Large intestine (tissue), 3 donors: ENCODE measurements around the gene COL5A1. TPM values are rescaled to one million over a fixed set of nuclear protein-coding genes. Genes with fewer than 3 reads are reported as not detected.
"Not testable (repeated sequence)": the region's sequence is repeated elsewhere in the genome, so short reads cannot be mapped to it uniquely, and the experiment has no call there.

Source experiments
- DNase-seq, 2 donors: peaks; one replicate each; pipeline versions ENCODE4 v3.0.0 to v3.0.0-alpha.2; 2013
- H3K27ac ChIP-seq: one replicate; pipeline ENCODE4 v1.5.1; 2013; ENCODE audit warnings: low read length
- H3K27me3 ChIP-seq: 2 replicates; pipeline ENCODE4 v1.6.1; 2013; ENCODE audit warnings: low read length; ENCODE audit not compliant: control insufficient read depth, insufficient read depth
- H3K36me3 ChIP-seq: 2 replicates; pipeline ENCODE4 v1.6.1; 2013; ENCODE audit warnings: low read length; ENCODE audit not compliant: control insufficient read depth, insufficient read depth
- H3K4me1 ChIP-seq: one replicate; pipeline ENCODE4 v1.6.1; 2013; ENCODE audit warnings: low read length; ENCODE audit not compliant: control insufficient read depth, insufficient read depth
- H3K4me3 ChIP-seq: one replicate; pipeline ENCODE4 v1.5.1; 2013; ENCODE audit warnings: low read length
- H3K9me3 ChIP-seq: one replicate; pipeline ENCODE4 v1.6.1; 2013; ENCODE audit warnings: mild to moderate bottlenecking, low read depth, low read length, moderate library complexity; ENCODE audit not compliant: control insufficient read depth
- WGBS: methylation state at CpG from one replicate; pipeline ENCODE4 v1.1.5; 2013; ENCODE audit warnings: low lambda C conversion rate; ENCODE audit not compliant: insufficient coverage; 5-methylcytosine and 5-hydroxymethylcytosine counted together
- polyA plus RNA-seq: library from polyadenylated mRNA; unstranded; fragments of 120-200 nt; gene quantifications from one replicate; pipeline ENCODE4 v1.2.1, GENCODE V29; 2013

The COL5A1 gene
- polyA plus RNA-seq, 1 donor = 79.9 TPM

DNA sequence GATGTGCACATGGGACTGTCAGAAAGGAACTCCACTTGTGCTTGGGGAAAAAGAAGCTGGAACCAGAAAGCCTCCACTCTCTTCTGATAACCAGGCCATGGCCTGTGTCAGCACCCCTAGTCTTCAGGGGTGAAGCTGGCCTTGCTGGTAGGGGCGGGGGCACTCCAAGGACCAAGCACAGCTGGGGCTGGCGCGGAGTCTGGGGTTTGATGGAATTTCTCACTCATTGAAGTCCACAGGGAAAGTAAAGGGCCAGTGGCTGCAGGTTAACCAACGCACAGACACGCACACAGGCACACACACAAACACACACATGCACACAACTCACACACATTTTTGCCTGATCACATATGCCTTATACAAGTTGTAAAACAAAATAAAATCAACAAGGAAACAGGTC, 1.6 kb upstream of the COL5A1 start:
- no peaks in the 10 kb centered on the region for H3K36me3 ChIP-seq
- no peaks in the 10 kb centered on the region for H3K9me3 ChIP-seq
- H3K27me3 ChIP-seq = peaks cover 34% of the 10 kb centered on the region
- no peak overlapping the region for H3K4me3 ChIP-seq
- no peak for DNase-seq
- peaks cover 6% of the 10 kb centered on the region for H3K4me1 ChIP-seq
- H3K27ac ChIP-seq = no peak overlapping the region
- no CpG with 5 or more reads among the region's 5 CpGs for WGBS

GRCh38 chr9:134640506-134641172, 964 bp upstream of the COL5A1 start:
- peak overlapping the region; percentile 18 for H3K4me3 ChIP-seq
- no peak for DNase-seq

DNA sequence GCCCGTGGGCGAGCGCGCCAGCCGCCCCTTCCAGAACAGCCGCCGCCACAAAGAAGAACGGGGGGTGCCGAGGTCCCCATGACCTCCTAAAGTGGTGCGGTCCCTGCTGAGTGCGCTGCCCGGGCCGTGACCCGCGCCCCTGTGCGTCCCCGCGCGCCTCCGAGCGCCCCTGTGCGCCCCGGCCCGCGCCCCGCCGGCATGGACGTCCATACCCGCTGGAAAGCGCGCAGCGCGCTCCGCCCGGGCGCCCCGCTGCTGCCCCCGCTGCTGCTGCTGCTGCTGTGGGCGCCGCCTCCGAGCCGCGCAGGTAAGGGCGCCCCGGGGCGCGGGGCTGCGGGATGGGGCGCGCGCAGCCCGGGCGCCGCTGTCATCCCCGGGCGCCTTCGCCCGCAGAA, 384 bp downstream of the COL5A1 start:
- Histone ChIP-seq H3K9me3 (no peaks in the 10 kb centered on the region), H3K4me3 (peak overlapping the region; percentile 57), H3K4me1 (peaks cover 7% of the 10 kb centered on the region), H3K27me3 (peaks cover 34% of the 10 kb centered on the region), H3K36me3 (no peaks in the 10 kb centered on the region), H3K27ac (peak overlapping the region; percentile 81)
- no CpG with 5 or more reads among the region's 58 CpGs for WGBS
- no peak for DNase-seq

More at GRCh38 chr9:134640506-134641172, 964 bp upstream of the COL5A1 start:
- WGBS = no CpG with 5 or more reads among the region's 14 CpGs
- Histone ChIP-seq H3K36me3 (no peaks in the 10 kb centered on the region), H3K27ac (peak overlapping the region; percentile 72), H3K9me3 (no peaks in the 10 kb centered on the region), H3K4me1 (peaks cover 6% of the 10 kb centered on the region), H3K27me3 (peaks cover 34% of the 10 kb centered on the region)

DNA sequence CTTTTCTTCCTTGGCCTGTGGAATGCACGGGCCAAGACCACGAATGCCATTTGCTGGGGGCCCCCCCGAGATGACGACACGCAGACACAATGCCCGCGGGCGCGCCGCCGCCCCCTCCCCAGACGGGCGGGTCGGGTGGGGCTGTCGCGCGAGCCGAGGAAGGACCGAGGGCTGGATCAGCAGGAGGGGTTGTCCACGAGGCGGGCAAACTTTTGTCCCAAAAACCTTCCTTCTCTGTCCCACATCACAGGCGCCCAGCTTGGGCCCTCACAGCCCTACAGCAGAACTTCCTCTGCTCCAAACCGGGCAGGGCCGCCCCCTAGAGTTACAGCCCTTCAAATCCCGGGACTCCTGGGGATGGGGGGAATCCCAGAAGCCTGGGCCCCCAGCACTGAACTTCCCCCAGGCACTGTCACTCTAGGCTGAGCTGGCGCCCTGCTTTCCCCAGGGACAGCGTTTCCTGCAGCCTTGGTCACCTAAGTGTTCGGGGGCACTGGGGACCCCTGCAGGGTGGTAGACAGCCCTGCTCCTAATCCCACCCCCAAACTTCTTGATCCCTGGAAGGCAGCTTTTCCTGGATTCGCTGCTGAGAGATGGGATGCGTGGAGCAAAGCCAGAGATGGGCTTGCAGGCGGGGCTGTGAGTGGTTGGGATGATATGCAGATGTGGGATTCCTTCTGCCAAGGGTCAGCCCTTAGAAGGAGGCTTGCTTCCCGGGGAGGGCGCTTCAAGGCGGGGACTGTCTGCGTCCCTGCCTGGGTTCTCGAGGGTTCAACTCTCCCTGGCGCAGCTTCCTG, 980 bp downstream of the COL5A1 start:
- Histone ChIP-seq H3K4me1 (peaks cover 10% of the 10 kb centered on the region), H3K36me3 (no peaks in the 10 kb centered on the region), H3K27me3 (peaks cover 34% of the 10 kb centered on the region), H3K9me3 (no peaks in the 10 kb centered on the region), H3K27ac (peak overlapping the region; percentile 81), H3K4me3 (peak overlapping the region; percentile 57)
- WGBS = no CpG with 5 or more reads among the region's 37 CpGs
- DNase-seq = peak; percentile 56 to 57

GRCh38 chr9:134643222-134643671, 1.6 kb downstream of the COL5A1 start:
- Histone ChIP-seq H3K9me3 (no peaks in the 10 kb centered on the region), H3K27me3 (peaks cover 31% of the 10 kb centered on the region), H3K4me3 (peak overlapping the region; percentile 57), H3K27ac (peak overlapping the region; percentile 81), H3K4me1 (peaks cover 10% of the 10 kb centered on the region), H3K36me3 (no peaks in the 10 kb centered on the region)
- no peak for DNase-seq
- WGBS = no CpG with 5 or more reads among the region's 16 CpGs

DNA sequence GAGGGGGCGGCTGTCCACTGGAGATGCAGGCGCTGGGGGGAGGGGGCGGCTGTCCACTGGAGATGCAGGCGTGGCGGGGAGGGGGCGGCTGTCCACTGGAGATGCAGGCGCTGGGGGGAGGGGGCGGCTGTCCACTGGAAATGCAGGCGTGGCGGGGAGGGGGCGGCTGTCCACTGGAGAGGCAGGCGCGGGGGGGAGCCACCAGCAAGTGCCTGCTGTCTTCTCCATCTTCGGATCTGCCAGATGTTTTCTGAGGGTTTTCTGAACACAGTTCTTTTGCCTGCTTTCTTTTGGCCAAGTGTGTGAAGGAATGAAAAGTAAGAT, 2.8 kb downstream of the COL5A1 start:
- H3K36me3 ChIP-seq, H3K4me3 ChIP-seq, H3K9me3 ChIP-seq, H3K4me1 ChIP-seq, DNase-seq: not testable (repeated sequence)
- WGBS = no CpG with 5 or more reads among the region's 14 CpGs
- Histone ChIP-seq H3K27me3 (peaks cover 27% of the 10 kb centered on the region), H3K27ac (peak overlapping the region; percentile 48)

- peaks cover 25% of the 10 kb centered on the region for H3K27me3 ChIP-seq
- no peaks in the 10 kb centered on the region for H3K36me3 ChIP-seq
- H3K27ac ChIP-seq = peak overlapping the region; percentile 62
- peaks cover 10% of the 10 kb centered on the region for H3K4me1 ChIP-seq
- peak; percentile 57 to 70 for DNase-seq
- no peaks in the 10 kb centered on the region for H3K9me3 ChIP-seq
- no CpG with 5 or more reads among the region's 22 CpGs for WGBS
- peak overlapping the region; percentile 28 for H3K4me3 ChIP-seq
Measured at GRCh38 chr9:134644725-134645606, 3.4 kb downstream of the COL5A1 start.

- Histone ChIP-seq H3K4me3 (peak overlapping the region; percentile 28), H3K27me3 (peaks cover 20% of the 10 kb centered on the region), H3K36me3 (peaks cover 3% of the 10 kb centered on the region), H3K9me3 (no peaks in the 10 kb centered on the region), H3K27ac (peak overlapping the region; percentile 62), H3K4me1 (peaks cover 8% of the 10 kb centered on the region)
- 38% methylated on average over 2 of the region's 9 CpGs for WGBS
- DNase-seq = no peak
Measured at GRCh38 chr9:134645607-134646365, 4.2 kb downstream of the COL5A1 start.

GRCh38 chr9:134647359-134648080, 5.9 kb downstream of the COL5A1 start:
- peaks cover 13% of the 10 kb centered on the region for H3K27me3 ChIP-seq
- H3K27ac ChIP-seq = no peak overlapping the region
- no peak overlapping the region for H3K4me3 ChIP-seq
- H3K9me3 ChIP-seq = no peaks in the 10 kb centered on the region
- WGBS = 82% methylated on average over 4 of the region's 33 CpGs
- H3K4me1 ChIP-seq = peaks cover 4% of the 10 kb centered on the region
- H3K36me3 ChIP-seq = peaks cover 5% of the 10 kb centered on the region
- DNase-seq = no peak
